ENCODE data around the gene MARCOL. TPM values are rescaled to one million over a fixed set of nuclear protein-coding genes. Genes with fewer than 3 reads are reported as not detected.
A peak's percentile ranks its signal among the peaks of the same experiment; 100 is the strongest.

MARCOL gene
- total RNA-seq, 1 experiment from 2014 or later, result not detected

DNA sequence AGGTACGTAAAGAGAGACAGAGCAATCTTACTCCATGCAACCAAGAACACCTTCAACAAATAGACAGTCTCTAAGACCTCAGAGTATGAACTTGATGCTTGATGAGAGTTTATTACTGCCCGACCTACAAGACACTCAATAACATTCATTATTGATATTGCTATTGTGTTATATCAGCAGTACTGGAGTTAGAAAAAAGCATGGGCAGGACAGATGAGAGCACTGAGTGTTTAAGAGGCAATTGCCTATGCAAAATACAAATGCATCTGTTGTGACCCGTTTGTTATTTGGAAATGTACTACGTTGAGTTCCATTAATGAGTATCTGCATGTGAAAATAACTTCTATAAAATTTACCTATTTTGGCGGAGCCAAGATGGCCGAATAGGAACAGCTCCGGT is 8.1 kb upstream of the MARCOL start:
- H3K9me3 Mint-ChIP-seq (ENCODE audit: unreplicated experiment), result no peaks in the 10 kb centered on the region
- Histone ChIP-seq H3K9me3 (no peaks in the 10 kb centered on the region), H3K4me3 (ENCODE audit: low read depth, low read length) (no peak overlapping the region), H3K4me1 (no peaks in the 10 kb centered on the region), H3K27me3 (replicated peaks; ENCODE audit: control insufficient read depth, insufficient read depth, low read length) (no peaks in the 10 kb centered on the region), H3K36me3 (ENCODE audit: control insufficient read depth, insufficient read depth, low read length) (no peaks in the 10 kb centered on the region)
- H3K4me1 Mint-ChIP-seq (ENCODE audit: low read depth, unreplicated experiment), result no peaks in the 10 kb centered on the region
- H3K4me3 Mint-ChIP-seq (ENCODE audit: unreplicated experiment), result peak overlapping the region; percentile 27
- POLR2A ChIA-PET, result no interaction called here
- CTCF ChIA-PET, result no interaction called here
- no TSS peak for BruUV-seq (replicated peaks)
- H3K36me3 Mint-ChIP-seq (ENCODE audit: insufficient read depth, unreplicated experiment), result no peaks in the 10 kb centered on the region
- no peak overlapping the region for H3K27ac Mint-ChIP-seq (ENCODE audit: unreplicated experiment)
- TF ChIP-seq, protein P1, sequence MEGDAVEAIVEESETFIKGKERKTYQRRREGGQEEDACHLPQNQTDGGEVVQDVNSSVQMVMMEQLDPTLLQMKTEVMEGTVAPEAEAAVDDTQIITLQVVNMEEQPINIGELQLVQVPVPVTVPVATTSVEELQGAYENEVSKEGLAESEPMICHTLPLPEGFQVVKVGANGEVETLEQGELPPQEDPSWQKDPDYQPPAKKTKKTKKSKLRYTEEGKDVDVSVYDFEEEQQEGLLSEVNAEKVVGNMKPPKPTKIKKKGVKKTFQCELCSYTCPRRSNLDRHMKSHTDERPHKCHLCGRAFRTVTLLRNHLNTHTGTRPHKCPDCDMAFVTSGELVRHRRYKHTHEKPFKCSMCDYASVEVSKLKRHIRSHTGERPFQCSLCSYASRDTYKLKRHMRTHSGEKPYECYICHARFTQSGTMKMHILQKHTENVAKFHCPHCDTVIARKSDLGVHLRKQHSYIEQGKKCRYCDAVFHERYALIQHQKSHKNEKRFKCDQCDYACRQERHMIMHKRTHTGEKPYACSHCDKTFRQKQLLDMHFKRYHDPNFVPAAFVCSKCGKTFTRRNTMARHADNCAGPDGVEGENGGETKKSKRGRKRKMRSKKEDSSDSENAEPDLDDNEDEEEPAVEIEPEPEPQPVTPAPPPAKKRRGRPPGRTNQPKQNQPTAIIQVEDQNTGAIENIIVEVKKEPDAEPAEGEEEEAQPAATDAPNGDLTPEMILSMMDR (IDR thresholded peaks at IDR 0.05; ENCODE audit: insufficient read depth in 1 of 2, low read depth in 1 of 2, low read length in 1 of 2, severe bottlenecking in 1 of 2, unreplicated experiment in 1 of 2), result no peak
- no peak for DNase-seq
- intact Hi-C loops (cut with micrococcal nuclease; ENCODE audit: unreplicated experiment), result no loop called here
- H3K27me3 Mint-ChIP-seq (ENCODE audit: insufficient read depth, unreplicated experiment), result peaks cover 9% of the 10 kb centered on the region

DNA sequence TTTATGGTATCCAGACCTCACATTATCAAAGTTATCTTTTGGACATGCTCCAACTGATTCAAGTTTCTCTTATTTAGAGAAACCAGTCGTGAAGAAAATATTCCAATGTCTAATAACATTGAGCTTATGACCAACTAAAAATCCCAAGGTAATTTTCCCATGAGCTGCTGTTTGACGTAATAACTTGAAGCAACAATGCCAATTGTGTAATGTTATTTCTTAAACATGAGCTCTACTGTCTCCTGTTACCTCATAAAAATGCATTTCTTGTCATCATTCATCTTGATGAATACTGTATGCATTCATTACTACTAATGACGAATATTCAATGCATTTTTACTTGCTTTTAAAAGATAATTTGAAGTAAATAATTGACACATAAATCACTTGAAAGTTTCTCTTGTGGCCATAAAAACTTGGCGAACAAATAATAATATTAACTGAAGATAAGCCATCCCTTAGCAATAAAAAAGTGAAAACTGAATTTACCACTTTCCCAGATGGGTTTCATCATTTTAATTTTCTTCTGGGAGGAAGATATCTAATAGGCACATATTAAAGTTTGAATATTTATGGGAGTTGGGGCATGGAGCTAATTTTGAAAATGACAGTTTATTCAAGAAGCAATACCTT is 424 bp upstream of the MARCOL start:
- H3K27ac Mint-ChIP-seq (ENCODE audit: unreplicated experiment), result no peak overlapping the region
- H3K27me3 Mint-ChIP-seq (ENCODE audit: insufficient read depth, unreplicated experiment), result peaks cover 10% of the 10 kb centered on the region
- no peaks in the 10 kb centered on the region for H3K9me3 Mint-ChIP-seq (ENCODE audit: unreplicated experiment)
- BruUV-seq (replicated peaks), result no TSS peak
- TF ChIP-seq, protein P1 (IDR thresholded peaks at IDR 0.05; ENCODE audit: insufficient read depth in 1 of 2, low read depth in 1 of 2, low read length in 1 of 2, severe bottlenecking in 1 of 2, unreplicated experiment in 1 of 2), result no peak
- CTCF ChIA-PET, result no interaction called here
- no peak overlapping the region for H3K4me3 Mint-ChIP-seq (ENCODE audit: unreplicated experiment)
- H3K36me3 Mint-ChIP-seq (ENCODE audit: insufficient read depth, unreplicated experiment), result no peaks in the 10 kb centered on the region
- Histone ChIP-seq H3K9me3 (no peaks in the 10 kb centered on the region), H3K4me1 (no peaks in the 10 kb centered on the region), H3K4me3 (ENCODE audit: low read depth, low read length) (no peak overlapping the region), H3K36me3 (ENCODE audit: control insufficient read depth, insufficient read depth, low read length) (no peaks in the 10 kb centered on the region), H3K27me3 (replicated peaks; ENCODE audit: control insufficient read depth, insufficient read depth, low read length) (no peaks in the 10 kb centered on the region)
- intact Hi-C loops (cut with micrococcal nuclease; ENCODE audit: unreplicated experiment), result no loop called here
- POLR2A ChIA-PET, result no interaction called here
- DNase-seq, result no peak
- no peaks in the 10 kb centered on the region for H3K4me1 Mint-ChIP-seq (ENCODE audit: low read depth, unreplicated experiment)

DNA sequence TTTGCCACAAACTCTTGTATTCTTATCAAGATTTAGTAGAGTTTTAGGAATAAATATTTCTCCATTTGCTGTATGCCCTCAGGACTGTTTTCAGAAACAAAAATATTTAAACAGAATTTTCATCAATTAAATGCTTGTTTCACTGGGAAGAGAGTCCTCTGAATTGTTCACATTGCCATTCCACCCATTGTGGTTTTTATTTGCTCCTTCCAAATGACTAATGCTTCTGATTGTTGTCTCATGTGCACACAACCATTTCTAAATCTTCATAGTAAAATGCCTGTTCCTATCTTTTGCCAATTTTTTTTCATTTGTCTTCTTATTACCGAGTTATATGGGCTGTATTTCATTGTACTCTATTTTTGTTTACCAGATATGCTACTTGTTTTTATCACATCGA is 10.6 kb downstream of the MARCOL start:
- Mint-ChIP-seq H3K27me3 (ENCODE audit: insufficient read depth, unreplicated experiment) (peaks cover 8% of the 10 kb centered on the region), H3K4me3 (ENCODE audit: unreplicated experiment) (no peak overlapping the region), H3K9me3 (ENCODE audit: unreplicated experiment) (no peaks in the 10 kb centered on the region), H3K4me1 (ENCODE audit: low read depth, unreplicated experiment) (no peaks in the 10 kb centered on the region), H3K36me3 (ENCODE audit: insufficient read depth, unreplicated experiment) (no peaks in the 10 kb centered on the region), H3K27ac (ENCODE audit: unreplicated experiment) (no peak overlapping the region)
- POLR2A ChIA-PET, result no interaction called here
- H3K9me3 ChIP-seq, result no peaks in the 10 kb centered on the region
- TF ChIP-seq, protein P1 (IDR thresholded peaks at IDR 0.05; ENCODE audit: insufficient read depth in 1 of 2, low read depth in 1 of 2, low read length in 1 of 2, severe bottlenecking in 1 of 2, unreplicated experiment in 1 of 2), result no peak
- H3K4me1 ChIP-seq, result no peaks in the 10 kb centered on the region
- no peaks in the 10 kb centered on the region for H3K27me3 ChIP-seq (replicated peaks; ENCODE audit: control insufficient read depth, insufficient read depth, low read length)
- H3K4me3 ChIP-seq (ENCODE audit: low read depth, low read length), result no peak overlapping the region
- DNase-seq, result no peak
- no TSS peak for BruUV-seq (replicated peaks)
- no peaks in the 10 kb centered on the region for H3K36me3 ChIP-seq (ENCODE audit: control insufficient read depth, insufficient read depth, low read length)
- CTCF ChIA-PET, result no interaction called here
- intact Hi-C loops (cut with micrococcal nuclease; ENCODE audit: unreplicated experiment), result no loop called here
